ENCODE data around the gene STH. TPM values are rescaled to one million over a fixed set of nuclear protein-coding genes. Genes with fewer than 3 reads are reported as not detected.

STH gene
- polyA plus RNA-seq, 1 donor (not counting 4 experiments of a cell fraction or from before 2014, with no cell fraction given): not detected

DNA sequence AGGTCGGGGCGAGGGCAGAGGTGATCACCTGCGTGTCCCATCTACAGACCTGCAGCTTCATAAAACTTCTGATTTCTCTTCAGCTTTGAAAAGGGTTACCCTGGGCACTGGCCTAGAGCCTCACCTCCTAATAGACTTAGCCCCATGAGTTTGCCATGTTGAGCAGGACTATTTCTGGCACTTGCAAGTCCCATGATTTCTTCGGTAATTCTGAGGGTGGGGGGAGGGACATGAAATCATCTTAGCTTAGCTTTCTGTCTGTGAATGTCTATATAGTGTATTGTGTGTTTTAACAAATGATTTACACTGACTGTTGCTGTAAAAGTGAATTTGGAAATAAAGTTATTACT is 28.9 kb downstream of the STH start:
- no peaks in the 10 kb centered on the region for H3K79me2 ChIP-seq (ENCODE audit: control insufficient read depth, insufficient read depth, low read length)
- H3K36me3 ChIP-seq (ENCODE audit: control insufficient read depth in 2 of 2, extremely low read depth in 1 of 2, insufficient read depth in 2 of 2, low read length in 2 of 2): peaks cover 17 to 24% of the 10 kb centered on the region in 2 experiments
- no peak overlapping the region for H3K9ac ChIP-seq (ENCODE audit: control insufficient read depth, extremely low read depth, insufficient read depth, low read length)
- H2AFZ ChIP-seq (ENCODE audit: control insufficient read depth, low read length): no peak overlapping the region
- no peak for FAIRE-seq
- H4K20me1 ChIP-seq (ENCODE audit: control insufficient read depth, extremely low read depth, insufficient read depth, low read length): no peaks in the 10 kb centered on the region
- H3K9me3 ChIP-seq (ENCODE audit: control insufficient read depth, low read depth, low read length): no peaks in the 10 kb centered on the region
- dilution Hi-C loops (cut with MboI; ENCODE audit: extremely low pct_ligation_motif_present, low sequenced_read_pairs): no loop called here
- no peak for TF ChIP-seq EZH2 (IDR thresholded peaks at IDR 0.05; ENCODE audit: low read length)
- TF ChIP-seq, protein P1, sequence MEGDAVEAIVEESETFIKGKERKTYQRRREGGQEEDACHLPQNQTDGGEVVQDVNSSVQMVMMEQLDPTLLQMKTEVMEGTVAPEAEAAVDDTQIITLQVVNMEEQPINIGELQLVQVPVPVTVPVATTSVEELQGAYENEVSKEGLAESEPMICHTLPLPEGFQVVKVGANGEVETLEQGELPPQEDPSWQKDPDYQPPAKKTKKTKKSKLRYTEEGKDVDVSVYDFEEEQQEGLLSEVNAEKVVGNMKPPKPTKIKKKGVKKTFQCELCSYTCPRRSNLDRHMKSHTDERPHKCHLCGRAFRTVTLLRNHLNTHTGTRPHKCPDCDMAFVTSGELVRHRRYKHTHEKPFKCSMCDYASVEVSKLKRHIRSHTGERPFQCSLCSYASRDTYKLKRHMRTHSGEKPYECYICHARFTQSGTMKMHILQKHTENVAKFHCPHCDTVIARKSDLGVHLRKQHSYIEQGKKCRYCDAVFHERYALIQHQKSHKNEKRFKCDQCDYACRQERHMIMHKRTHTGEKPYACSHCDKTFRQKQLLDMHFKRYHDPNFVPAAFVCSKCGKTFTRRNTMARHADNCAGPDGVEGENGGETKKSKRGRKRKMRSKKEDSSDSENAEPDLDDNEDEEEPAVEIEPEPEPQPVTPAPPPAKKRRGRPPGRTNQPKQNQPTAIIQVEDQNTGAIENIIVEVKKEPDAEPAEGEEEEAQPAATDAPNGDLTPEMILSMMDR (optimal IDR thresholded peaks at IDR 0.05 in 1 of 3, IDR thresholded peaks at IDR 0.05 in 1 of 3, conservative IDR thresholded peaks at IDR 0.05 in 1 of 3; ENCODE audit: extremely low read depth in 1 of 3, insufficient read depth in 2 of 3, low read length in 3 of 3): no peak
- H3K9me1 ChIP-seq (ENCODE audit: control insufficient read depth, extremely low read depth, insufficient read depth, low read length): no peaks in the 10 kb centered on the region
- H3K4me3 ChIP-seq (ENCODE audit: control insufficient read depth in 2 of 3, extremely low read depth in 1 of 3, insufficient read depth in 2 of 3, low read depth in 1 of 3, low read length in 3 of 3): no peak overlapping the region
- H3K4me2 ChIP-seq (ENCODE audit: control insufficient read depth, extremely low read depth, insufficient read depth, low read depth, low read length): no peak overlapping the region
- no peak for DNase-seq (ENCODE audit: low read depth, low spot score)
- H3K4me1 ChIP-seq (ENCODE audit: control insufficient read depth, extremely low read depth, insufficient read depth, low read length): no peaks in the 10 kb centered on the region
- H3K27ac ChIP-seq (ENCODE audit: control insufficient read depth, insufficient read depth, low read length): no peak overlapping the region
- no peaks in the 10 kb centered on the region for H3K27me3 ChIP-seq (ENCODE audit: control insufficient read depth, extremely low read depth, insufficient read depth, low read length)

DNA sequence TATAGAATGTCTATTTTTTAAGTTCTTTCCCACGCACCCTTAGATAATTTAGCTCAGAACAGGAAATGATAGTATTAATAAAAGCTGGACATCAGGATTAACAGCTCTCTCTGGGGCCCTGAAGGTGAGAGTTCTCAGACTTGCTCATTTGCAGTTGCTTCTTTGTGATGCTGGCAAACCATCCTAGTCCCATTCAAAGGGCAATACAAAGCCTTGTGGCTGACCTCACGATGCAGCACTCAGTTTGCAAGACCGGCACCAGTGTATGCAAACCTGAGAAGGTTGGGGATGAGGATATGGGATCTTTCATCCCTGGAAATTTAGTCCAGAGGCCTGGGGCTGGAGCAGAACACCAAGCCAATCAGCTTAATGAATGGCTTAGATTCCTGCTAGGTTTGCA is 29.3 kb downstream of the STH start:
- H3K4me3 ChIP-seq (ENCODE audit: control insufficient read depth in 2 of 3, extremely low read depth in 1 of 3, insufficient read depth in 2 of 3, low read depth in 1 of 3, low read length in 3 of 3): no peak overlapping the region
- no peak overlapping the region for H3K27ac ChIP-seq (ENCODE audit: control insufficient read depth, insufficient read depth, low read length)
- no peaks in the 10 kb centered on the region for H4K20me1 ChIP-seq (ENCODE audit: control insufficient read depth, extremely low read depth, insufficient read depth, low read length)
- no peaks in the 10 kb centered on the region for H3K4me1 ChIP-seq (ENCODE audit: control insufficient read depth, extremely low read depth, insufficient read depth, low read length)
- no peak overlapping the region for H2AFZ ChIP-seq (ENCODE audit: control insufficient read depth, low read length)
- FAIRE-seq: no peak
- no peak overlapping the region for H3K4me2 ChIP-seq (ENCODE audit: control insufficient read depth, extremely low read depth, insufficient read depth, low read depth, low read length)
- H3K9me1 ChIP-seq (ENCODE audit: control insufficient read depth, extremely low read depth, insufficient read depth, low read length): no peaks in the 10 kb centered on the region
- DNase-seq (ENCODE audit: low read depth, low spot score): no peak
- H3K36me3 ChIP-seq (ENCODE audit: control insufficient read depth in 2 of 2, extremely low read depth in 1 of 2, insufficient read depth in 2 of 2, low read length in 2 of 2): peaks cover 21 to 28% of the 10 kb centered on the region in 2 experiments
- H3K27me3 ChIP-seq (ENCODE audit: control insufficient read depth, extremely low read depth, insufficient read depth, low read length): no peaks in the 10 kb centered on the region
- dilution Hi-C loops (cut with MboI; ENCODE audit: extremely low pct_ligation_motif_present, low sequenced_read_pairs): no loop called here
- H3K9me3 ChIP-seq (ENCODE audit: control insufficient read depth, low read depth, low read length): no peaks in the 10 kb centered on the region
- no peak overlapping the region for H3K9ac ChIP-seq (ENCODE audit: control insufficient read depth, extremely low read depth, insufficient read depth, low read length)
- TF ChIP-seq EZH2 (IDR thresholded peaks at IDR 0.05; ENCODE audit: low read length): no peak
- TF ChIP-seq, protein P1 (optimal IDR thresholded peaks at IDR 0.05 in 1 of 3, IDR thresholded peaks at IDR 0.05 in 1 of 3, conservative IDR thresholded peaks at IDR 0.05 in 1 of 3; ENCODE audit: extremely low read depth in 1 of 3, insufficient read depth in 2 of 3, low read length in 3 of 3): no peak
- H3K79me2 ChIP-seq (ENCODE audit: control insufficient read depth, insufficient read depth, low read length): no peaks in the 10 kb centered on the region
